H1 (cell line): ENCODE results near the gene EIF4E1B. TPM values are rescaled to one million over a fixed set of nuclear protein-coding genes. Genes with fewer than 3 reads are reported as not detected.

ENCODE experiments used
- CTCF ChIA-PET: fragments of 300-600 bp; sonication (Branson Sonifier 250); formaldehyde crosslinking; loops from one replicate; lab custom pipeline; 2021; ENCODE audit not compliant: partially characterized antibody; lab: Charles Lee
- POLR2A ChIA-PET: fragments of 300-600 bp; sonication (Branson Sonifier 250); formaldehyde crosslinking; loops from one replicate; lab custom pipeline; 2021; ENCODE audit warnings: inconsistent platforms; ENCODE audit not compliant: partially characterized antibody; lab: Charles Lee
- DNase-seq, 2 experiments: peaks; one replicate each; pipeline versions ENCODE4 v3.0.0 to v3.0.0-alpha.2; 2010 to 2022; ENCODE audit warnings: low spot score in 2 of 2, low read depth in 1 of 2, mixed read lengths in 1 of 2
- FAIRE-seq: peaks from 2 replicates; lab custom pipeline; 2011; peaks lifted over from hg19 to GRCh38; lab: Jason Lieb, UNC
- H2AFZ ChIP-seq: 2 replicates; pipeline ENCODE4 v1.8.1; 2012; ENCODE audit warnings: low read length, inconsistent platforms
- H2AK5ac ChIP-seq: 2 replicates; pipeline ENCODE4 v1.6.1; 2013; ENCODE audit warnings: low read depth, low read length
- H2BK120ac ChIP-seq: replicated peaks from 2 replicates; pipeline ENCODE3; 2013; ENCODE audit warnings: low read depth, low read length, inconsistent platforms
- H2BK12ac ChIP-seq: 2 replicates; pipeline ENCODE4 v1.6.1; 2013; ENCODE audit warnings: low read depth, low read length
- H2BK15ac ChIP-seq: 2 replicates; pipeline ENCODE4 v1.6.1; 2013; ENCODE audit warnings: low read length
- H2BK20ac ChIP-seq: 2 replicates; pipeline ENCODE4 v1.6.1; 2013; ENCODE audit warnings: low read length
- H2BK5ac ChIP-seq: 2 replicates; pipeline ENCODE4 v1.6.1; 2013; ENCODE audit warnings: low read depth, low read length
- H3K14ac ChIP-seq: 2 replicates; pipeline ENCODE4 v1.6.1; 2013; ENCODE audit warnings: inconsistent platforms; ENCODE audit not compliant: insufficient read length
- H3K18ac ChIP-seq: 2 replicates; pipeline ENCODE4 v1.6.1; 2013; ENCODE audit warnings: low read length; ENCODE audit errors: extremely low read depth
- H3K23ac ChIP-seq: 2 replicates; pipeline ENCODE4 v1.6.1; 2013; ENCODE audit warnings: inconsistent platforms; ENCODE audit not compliant: insufficient read length
- H3K23me2 ChIP-seq: 2 replicates; pipeline ENCODE4 v1.6.1; 2013; ENCODE audit warnings: low read depth, low read length
- H3K27ac ChIP-seq: 2 replicates; pipeline ENCODE4 v1.6.1; 2011; ENCODE audit warnings: low read depth, low read length, inconsistent platforms
- H3K27me3 ChIP-seq, 4 experiments: replicated peaks in 1 of 4; 1 replicate in 1 of 4; 2 replicates in 3 of 4; pipeline versions ENCODE4 v1.6.1 to v1.8.1; 2011 to 2013; ENCODE audit warnings: low read length in 3 of 4, mild to moderate bottlenecking in 3 of 4, inconsistent platforms in 2 of 4, mixed read lengths in 2 of 4, moderate library complexity in 1 of 4; ENCODE audit not compliant: control insufficient read depth in 3 of 4, insufficient read depth in 3 of 4; ENCODE audit errors: extremely low read depth in 1 of 4
- H3K36me3 ChIP-seq, 4 experiments: 2 replicates each; pipeline versions ENCODE4 v1.6.1 to v1.8.1; 2011 to 2013; ENCODE audit warnings: mild to moderate bottlenecking in 4 of 4, low read length in 3 of 4, moderate library complexity in 2 of 4, control low read depth in 1 of 4, inconsistent platforms in 1 of 4; ENCODE audit not compliant: insufficient read depth in 4 of 4, control insufficient read depth in 2 of 4
- H3K4ac ChIP-seq: replicated peaks from 2 replicates; pipeline ENCODE3; 2013; ENCODE audit warnings: low read length, low read depth, mixed read lengths, inconsistent platforms; ENCODE audit not compliant: insufficient read length
- H3K4me1 ChIP-seq, 4 experiments: replicated peaks in 1 of 4; 1 replicate in 1 of 4; 2 replicates in 3 of 4; pipeline versions ENCODE4 v1.6.1 to v1.8.1; 2011 to 2013; ENCODE audit warnings: low read length in 3 of 4, inconsistent platforms in 2 of 4, mixed read lengths in 1 of 4; ENCODE audit not compliant: insufficient read depth in 4 of 4, control insufficient read depth in 3 of 4
- H3K4me2 ChIP-seq, 2 experiments: 2 replicates each; pipeline versions ENCODE4 v1.6.1 to v1.8.1; 2011 to 2013; ENCODE audit warnings: low read depth in 2 of 2, low read length in 2 of 2, control low read depth in 1 of 2, inconsistent platforms in 1 of 2, mild to moderate bottlenecking in 1 of 2; ENCODE audit not compliant: insufficient read depth in 1 of 2
- H3K4me3 ChIP-seq, 4 experiments: fragments of 200-600, 300-600 bp in 1 of 4; sonication (generic), shearing (Covaris generic), sonication (Bioruptor Twin) in 1 of 4; 2 replicates each; pipeline versions ENCODE4 v1.5.1 to v1.8.1; 2011 to 2016; ENCODE audit warnings: low read length in 4 of 4, low read depth in 3 of 4, control low read depth in 2 of 4, inconsistent platforms in 2 of 4, mild to moderate bottlenecking in 2 of 4, mixed read lengths in 1 of 4, moderate library complexity in 1 of 4; ENCODE audit not compliant: insufficient read depth in 2 of 4; ENCODE audit errors: extremely low read depth in 1 of 4
- H3K56ac ChIP-seq: replicated peaks from 2 replicates; pipeline ENCODE3; 2013; ENCODE audit warnings: low read depth, mild to moderate bottlenecking, mixed read lengths, low read length, inconsistent platforms; ENCODE audit not compliant: insufficient read length
- H3K79me1 ChIP-seq: 2 replicates; pipeline ENCODE4 v1.6.1; 2013; ENCODE audit warnings: low read depth, low read length, control low read depth
- H3K79me2 ChIP-seq, 2 experiments: 2 replicates each; pipeline versions ENCODE4 v1.6.1 to v1.8.1; 2012 to 2013; ENCODE audit warnings: low read length in 2 of 2, mild to moderate bottlenecking in 2 of 2, inconsistent platforms in 1 of 2; ENCODE audit not compliant: insufficient read depth in 2 of 2, control insufficient read depth in 1 of 2
- H3K9ac ChIP-seq, 4 experiments: replicated peaks in 1 of 4; 1 replicate in 1 of 4; 2 replicates in 3 of 4; pipeline versions ENCODE4 v1.6.1 to v1.8.1; 2011 to 2013; ENCODE audit warnings: low read depth in 3 of 4, low read length in 3 of 4, control low read depth in 2 of 4, mild to moderate bottlenecking in 2 of 4, moderate library complexity in 2 of 4, inconsistent platforms in 1 of 4; ENCODE audit errors: extremely low read depth in 1 of 4
- H3K9me3 ChIP-seq, 2 experiments: 2 replicates each; pipeline versions ENCODE4 v1.6.1 to v1.8.1; 2012 to 2013; ENCODE audit warnings: mild to moderate bottlenecking in 2 of 2, moderate library complexity in 2 of 2, control low read depth in 1 of 2, inconsistent platforms in 1 of 2, low read depth in 1 of 2, low read length in 1 of 2, mixed read lengths in 1 of 2; ENCODE audit not compliant: insufficient read depth in 2 of 2
- H4K20me1 ChIP-seq, 2 experiments: replicated peaks in 1 of 2; 2 replicates each; pipeline versions ENCODE3 to v1.8.1; 2011 to 2013; ENCODE audit warnings: inconsistent platforms in 2 of 2, low read length in 2 of 2, mild to moderate bottlenecking in 1 of 2; ENCODE audit not compliant: insufficient read depth in 2 of 2, control insufficient read depth in 1 of 2
- H4K5ac ChIP-seq: 2 replicates; pipeline ENCODE4 v1.6.1; 2013; ENCODE audit warnings: low read length, low read depth, mixed read lengths, inconsistent platforms; ENCODE audit not compliant: insufficient read length
- H4K8ac ChIP-seq: 2 replicates; pipeline ENCODE4 v1.8.0; 2013; ENCODE audit warnings: mild to moderate bottlenecking, moderate library complexity, low read length, inconsistent platforms; ENCODE audit not compliant: insufficient read depth; ENCODE audit errors: extremely low read depth
- H4K91ac ChIP-seq: replicated peaks from 2 replicates; pipeline ENCODE3; 2013; ENCODE audit warnings: low read length, mixed read lengths, inconsistent platforms; ENCODE audit not compliant: insufficient read length
- BACH1 ChIP-seq: IDR thresholded peaks from 2 replicates; pipeline ENCODE4 v1.6.1; 2012; ENCODE audit warnings: low read length, improper control_type of control experiment
- BCL11A ChIP-seq, 2 experiments: IDR thresholded peaks; one replicate each; pipeline ENCODE4 v1.6.1; 2011; ENCODE audit warnings: low read depth in 2 of 2, low read length in 2 of 2, mild to moderate bottlenecking in 2 of 2
- BRCA1 ChIP-seq: IDR thresholded peaks from 2 replicates; pipeline ENCODE4 v1.6.1; 2012; ENCODE audit warnings: low read depth, low read length, improper control_type of control experiment
- CBX5 ChIP-seq: fragments of 300-800, 300-1000 bp; sonication (generic); IDR thresholded peaks from 2 replicates; pipeline ENCODE4 v1.7.1; 2016; ENCODE audit warnings: antibody characterized with exemption, low read length, low read depth
- CBX8 ChIP-seq: fragments of 300-800, 300-1000 bp; sonication (generic); IDR thresholded peaks from 2 replicates; pipeline ENCODE4 v1.7.1; 2016; ENCODE audit warnings: low read depth, low read length, borderline replicate concordance
- CREB1 ChIP-seq: IDR thresholded peaks from 2 replicates; pipeline ENCODE4 v1.6.1; 2012; ENCODE audit warnings: inconsistent platforms
- NRF1 ChIP-seq: IDR thresholded peaks from 2 replicates; pipeline ENCODE4 v1.6.1; 2011; ENCODE audit warnings: mild to moderate bottlenecking, low read depth, low read length, improper control_type of control experiment
- SIRT6 ChIP-seq: IDR thresholded peaks from one replicate; pipeline ENCODE4 v1.7.1; 2012; ENCODE audit warnings: low read length, inconsistent platforms
- SIX5 ChIP-seq: IDR thresholded peaks from 2 replicates; pipeline ENCODE4 v1.6.1; 2011; ENCODE audit warnings: mild to moderate bottlenecking, low read depth, low read length
- SP4 ChIP-seq: IDR thresholded peaks from 2 replicates; pipeline ENCODE4 v1.6.1; 2012; ENCODE audit warnings: low read length, inconsistent platforms
- SRF ChIP-seq: IDR thresholded peaks from 2 replicates; pipeline ENCODE4 v1.6.1; 2011; ENCODE audit warnings: mild to moderate bottlenecking, low read depth, low read length, moderate library complexity
- TAF1 ChIP-seq: IDR thresholded peaks from 2 replicates; pipeline ENCODE4 v1.6.1; 2011; ENCODE audit warnings: mild to moderate bottlenecking, low read depth, low read length
- WGBS, 2 experiments: shearing (Covaris generic) in 1 of 2; methylation state at CpG; one replicate each; pipeline versions ENCODE4 v1.1.6 to v1.1.7; 2013 to 2015; ENCODE audit warnings: low lambda C conversion rate in 2 of 2, mixed read lengths in 2 of 2, inconsistent platforms in 1 of 2, low coverage in 1 of 2, missing lambda C conversion rate in 1 of 2; ENCODE audit not compliant: insufficient replicate concordance in 2 of 2, insufficient coverage in 1 of 2, insufficient read length in 1 of 2; ENCODE audit errors: extremely low coverage in 1 of 2, missing lambda C conversion rate in 1 of 2; 5-methylcytosine and 5-hydroxymethylcytosine counted together
- polyA plus RNA-seq, 7 experiments: library from polyadenylated mRNA; depleted of rRNA in 3 of 7; stranded (reverse) in 5 of 7; unstranded in 2 of 7; fragments of >200 nt in 5 of 7; fragments of 200-250 nt in 2 of 7; gene quantifications; 1 replicate in 5 of 7; 2 replicates in 1 of 7; 4 replicates in 1 of 7; pipeline versions ENCODE4 v1.2.1 to v1.2.3, GENCODE V29; 2011 to 2013; ENCODE audit warnings: missing spikeins in 2 of 7, mixed read lengths in 2 of 7
- total RNA-seq: library from RNA; stranded (reverse); fragmentation: NEBNext Ultra II Directional; extraction: Animal tissue kit (Norgen Biotek cat#: 25700); gene quantifications from 2 replicates; pipeline ENCODE4 v1.2.1, GENCODE V29; 2021
- TF ChIP-seq, protein P1 (sequence below): IDR thresholded peaks from 2 replicates; pipeline ENCODE4 v1.6.1; 2012; ENCODE audit warnings: inconsistent platforms

The EIF4E1B gene
- total and polyA plus RNA-seq, 2 of the 8 experiments (the other 6 are each of a cell fraction or from before 2014, with no cell fraction given) = 0.97 to 1.3 TPM

DNA sequence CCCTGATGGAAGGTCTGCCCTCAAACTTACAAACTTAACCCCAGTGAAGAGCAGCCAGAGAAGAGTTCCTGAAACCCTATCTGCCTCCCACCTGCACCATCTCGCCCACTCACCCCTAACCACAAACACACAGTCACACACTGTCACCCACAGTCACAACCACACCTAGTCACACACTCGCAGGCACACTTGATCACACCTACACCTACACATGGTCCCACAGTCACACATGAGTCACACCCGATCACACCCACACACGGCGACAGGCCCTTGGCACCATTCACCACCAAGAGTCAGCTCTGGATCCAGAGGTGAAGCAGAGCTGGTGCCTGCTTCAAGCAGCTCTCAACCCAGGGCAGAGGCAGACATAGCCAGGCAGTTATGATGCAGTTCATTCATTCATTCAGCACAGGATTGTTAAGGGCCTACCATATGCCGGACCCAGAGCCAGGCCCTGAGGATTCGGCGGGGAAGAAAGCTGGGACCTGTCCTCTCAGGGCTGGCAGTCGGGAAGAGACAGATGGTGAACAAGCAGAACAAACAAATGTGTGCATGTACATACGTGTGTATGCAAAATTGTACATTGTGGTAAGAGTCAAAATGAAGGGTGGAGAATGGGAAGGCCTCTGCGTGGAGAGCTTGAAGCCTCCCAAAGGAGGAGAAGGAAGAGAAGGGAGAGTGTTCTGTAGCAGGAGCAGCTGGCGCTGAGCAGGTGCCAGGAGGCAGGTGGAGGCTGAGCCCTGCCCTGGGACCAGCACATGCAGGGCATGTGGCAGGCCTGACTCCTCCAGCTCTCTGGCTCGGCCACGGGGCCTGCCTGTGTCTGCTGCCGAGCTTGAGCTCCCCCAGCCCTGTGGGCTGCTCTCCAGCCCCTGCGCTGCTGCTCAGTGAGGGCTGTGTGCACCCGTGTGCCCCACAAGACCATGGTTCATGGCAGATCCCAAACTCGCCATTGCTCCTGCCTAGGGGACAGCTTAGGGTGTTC is 23.2 kb downstream of the EIF4E1B start:
- FAIRE-seq = no peak
- Histone ChIP-seq H3K4me2 (no peak overlapping the region), H2BK5ac (no peak overlapping the region), H2BK20ac (no peak overlapping the region), H2AFZ (no peak overlapping the region), H4K8ac (no peak overlapping the region), H3K23me2 (no peaks in the 10 kb centered on the region), H3K36me3 (peaks cover 0 to 6% (median 2%) of the 10 kb centered on the region in 4 experiments; a peak in 3 of 8 replicates), H3K79me1 (peaks cover 10% of the 10 kb centered on the region), H2BK15ac (no peak overlapping the region), H2BK120ac (no peak overlapping the region), H2BK12ac (no peak overlapping the region), H3K27ac (no peak overlapping the region; the same call in 1 of the 2 replicates), H3K9me3 (no peaks in the 10 kb centered on the region), H3K56ac (no peak overlapping the region), H3K4me1 (peaks cover 0 to 16% (median 3%) of the 10 kb centered on the region in 4 experiments; a peak in 4 of 7 replicates), H3K18ac (no peak overlapping the region), H3K4ac (no peak overlapping the region), H3K79me2 (peaks cover 0 to 18% of the 10 kb centered on the region in 2 experiments; a peak in 1 of 4 replicates), H2AK5ac (no peak overlapping the region), H4K5ac (no peak overlapping the region), H3K23ac (no peak overlapping the region), H3K4me3 (no peak overlapping the region), H3K9ac (no peak overlapping the region), H4K20me1 (peaks cover under 1 to 11% of the 10 kb centered on the region in 2 experiments), H3K27me3 (no peaks in the 10 kb centered on the region), H3K14ac (no peak overlapping the region), H4K91ac (no peak overlapping the region)
- POLR2A ChIA-PET = interaction anchor here (0.8 to 1.5 kb wide), 2 partner anchors 34 to 443 kb away, joined by 3 to 4 read pairs; no protein-coding TSS in a partner anchor
- WGBS, 2 experiments = 83% methylated on average over 18 of the region's 18 CpGs; no CpG with 5 or more reads in 1 of the 2 experiments
- DNase-seq = no peak
- CTCF ChIA-PET = interaction anchor here (1.0 to 35.1 kb wide), 6 partner anchors 9 to 459 kb away, joined by 3 to 859 read pairs (median 4); no protein-coding TSS in a partner anchor
- TF ChIP-seq SIX5 (no peak), SP4 (no peak), BRCA1 (no peak), BCL11A (IDR thresholded peaks at IDR 0.05; ENCODE audit: low read depth in 2 of 2, low read length in 2 of 2) (no peak), SRF (no peak), CBX5 (no peak), NRF1 (no peak), SIRT6 (no peak), BACH1 (no peak), TAF1 (no peak), CREB1 (no peak), CBX8 (no peak)
- TF ChIP-seq, protein P1, sequence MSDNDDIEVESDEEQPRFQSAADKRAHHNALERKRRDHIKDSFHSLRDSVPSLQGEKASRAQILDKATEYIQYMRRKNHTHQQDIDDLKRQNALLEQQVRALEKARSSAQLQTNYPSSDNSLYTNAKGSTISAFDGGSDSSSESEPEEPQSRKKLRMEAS = no peak
